T-helper 1 cell treated with Interleukin-12 subunit alpha and Interleukin-12 subunit beta and Interleukin-4 antibody, amounts not matched to agents 30 ng/mL and 1 ng/mL, for 36 hours (primary cell): ENCODE data around the gene SLC35F1. TPM values are rescaled to one million over a fixed set of nuclear protein-coding genes. Genes with fewer than 3 reads are reported as not detected.
"Not testable (repeated sequence)": the region's sequence is repeated elsewhere in the genome, so short reads cannot be mapped to it uniquely, and the experiment has no call there.

Experiments
- intact Hi-C: fragments of 100-400 bp; cut with micrococcal nuclease; formaldehyde crosslinking; loops from one replicate; pipeline ENCODE4 v1.15.1; 2024
- total RNA-seq: library from RNA; stranded (reverse); gene quantifications from 2 replicates; pipeline ENCODE4 v1.2.3, GENCODE V29; 2022

SLC35F1 gene
- total RNA-seq, result not detected in 2 replicates

GRCh38 chr6:117906958-117907600, at the start of gene SLC35F1:
TSS of gene SLC35F1 (plus strand) at chr6:117907264.
- intact Hi-C loops, result no loop called here

DNA sequence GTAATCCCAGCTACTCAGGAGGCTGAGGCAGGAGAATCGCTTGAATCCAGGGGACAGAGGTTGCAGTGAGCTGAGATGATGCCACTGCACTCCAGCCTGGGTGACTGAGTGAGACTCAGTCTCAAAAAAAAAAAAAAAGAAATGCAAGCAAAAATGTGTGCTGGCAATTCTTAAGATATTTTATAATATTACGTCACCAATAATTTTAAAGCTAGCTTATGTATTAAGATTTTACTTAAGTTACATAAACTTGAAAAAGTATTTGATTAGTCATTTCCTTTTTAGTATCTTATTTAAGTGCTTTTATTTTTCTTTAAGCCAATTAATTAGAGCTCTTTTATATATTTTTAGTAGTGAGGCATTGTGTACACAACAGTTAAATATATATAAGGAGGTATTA, 48.5 kb upstream of the SLC35F1 start:
- intact Hi-C loops, result not testable (repeated sequence)

- intact Hi-C loops, result no loop called here
Observed at GRCh38 chr6:117861545-117861944, 45.5 kb upstream of the SLC35F1 start.

- intact Hi-C loops, result no loop called here
Observed at GRCh38 chr6:117866561-117866960, 40.5 kb upstream of the SLC35F1 start.

DNA sequence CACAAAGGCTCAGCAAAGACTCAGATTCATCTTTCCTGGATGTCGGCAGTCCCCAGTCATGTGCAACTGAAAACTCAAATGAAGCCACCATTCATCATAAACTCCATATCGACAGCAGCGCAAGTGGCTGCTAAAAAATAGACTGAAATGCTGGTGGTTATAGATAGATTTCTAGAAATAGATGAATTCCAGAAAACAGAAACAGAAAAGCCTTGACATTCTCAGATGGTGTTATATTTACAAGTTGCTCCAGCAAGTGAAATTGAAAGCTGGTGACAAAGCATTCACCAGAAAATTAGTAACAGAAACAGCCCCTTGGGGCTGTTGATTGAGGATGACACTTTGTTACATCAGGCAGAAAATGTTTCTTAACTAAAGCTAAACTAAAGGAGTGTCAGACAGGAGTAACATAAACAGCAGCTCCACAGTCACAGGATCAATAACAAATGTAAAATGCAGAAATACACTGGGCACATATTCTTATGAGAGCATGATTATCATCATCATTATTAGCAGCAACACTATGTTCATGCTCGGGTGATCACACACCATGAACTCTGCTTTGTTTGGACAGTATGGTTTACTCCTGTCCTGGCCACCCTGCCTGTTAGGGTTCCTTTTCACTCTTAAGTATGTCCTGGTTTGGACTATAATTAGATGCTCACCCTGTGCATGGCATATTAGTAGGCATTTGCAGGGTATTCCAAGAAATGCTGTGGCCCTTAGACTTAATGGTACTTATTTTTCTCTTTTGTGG, 36.4 kb upstream of the SLC35F1 start:
- intact Hi-C loops, result no loop called here

- intact Hi-C loops, result no loop called here
Observed at GRCh38 chr6:117880824-117881223, 26.2 kb upstream of the SLC35F1 start.

- intact Hi-C loops, result no loop called here
Observed at GRCh38 chr6:117890172-117890571, 16.9 kb upstream of the SLC35F1 start.

DNA sequence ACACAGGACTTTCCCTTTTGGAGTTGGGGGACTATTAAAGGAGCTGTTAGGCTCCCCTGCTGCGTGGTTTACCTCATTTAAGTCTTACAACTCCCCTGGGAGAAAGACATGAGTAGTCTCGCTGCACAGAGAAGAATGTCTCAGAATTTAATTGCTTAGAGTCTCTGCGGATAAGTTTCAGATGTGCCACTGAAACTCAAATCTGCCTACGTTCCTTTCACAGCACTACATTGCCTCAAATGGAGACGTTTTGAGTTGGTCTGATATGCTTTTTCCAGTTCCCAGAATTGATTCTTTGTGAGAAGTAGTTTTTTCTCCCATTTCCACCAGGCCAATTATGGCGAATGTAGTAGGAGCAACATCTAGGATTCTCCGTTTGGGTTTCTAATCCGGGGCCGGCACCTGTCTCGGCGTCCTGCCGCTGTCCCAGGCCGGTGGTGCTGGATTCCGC, 532 bp upstream of the SLC35F1 start:
- intact Hi-C loops, result no loop called here

DNA sequence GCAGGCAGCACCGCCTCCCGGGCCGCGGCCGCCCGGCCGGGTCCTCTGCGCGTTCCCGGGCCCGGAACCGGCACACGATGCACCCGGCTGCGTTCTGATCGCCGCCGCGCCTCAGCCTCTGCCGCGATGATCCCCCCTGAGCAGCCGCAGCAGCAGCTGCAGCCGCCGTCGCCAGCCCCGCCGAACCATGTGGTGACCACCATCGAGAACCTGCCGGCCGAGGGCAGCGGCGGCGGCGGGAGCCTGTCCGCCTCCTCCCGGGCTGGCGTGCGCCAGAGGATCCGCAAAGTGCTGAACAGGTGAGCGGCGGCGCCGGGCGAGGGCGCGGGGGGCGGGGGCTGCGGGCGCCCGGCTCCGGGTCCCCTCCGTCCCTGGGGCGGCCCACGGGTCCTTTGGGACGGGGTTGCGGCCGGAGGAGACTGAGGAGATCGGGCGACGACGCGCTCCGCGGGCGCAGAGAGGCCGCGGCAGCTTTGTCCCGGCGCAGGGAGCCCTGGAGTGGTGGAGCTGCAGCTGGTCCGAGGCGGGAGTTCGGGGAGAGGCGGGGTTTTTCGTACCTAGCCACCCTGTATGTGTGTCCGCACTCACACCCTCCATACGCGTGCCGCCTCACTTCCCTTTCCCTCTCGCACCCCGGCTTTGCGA, 659 bp downstream of the SLC35F1 start:
- intact Hi-C loops, result no loop called here

DNA sequence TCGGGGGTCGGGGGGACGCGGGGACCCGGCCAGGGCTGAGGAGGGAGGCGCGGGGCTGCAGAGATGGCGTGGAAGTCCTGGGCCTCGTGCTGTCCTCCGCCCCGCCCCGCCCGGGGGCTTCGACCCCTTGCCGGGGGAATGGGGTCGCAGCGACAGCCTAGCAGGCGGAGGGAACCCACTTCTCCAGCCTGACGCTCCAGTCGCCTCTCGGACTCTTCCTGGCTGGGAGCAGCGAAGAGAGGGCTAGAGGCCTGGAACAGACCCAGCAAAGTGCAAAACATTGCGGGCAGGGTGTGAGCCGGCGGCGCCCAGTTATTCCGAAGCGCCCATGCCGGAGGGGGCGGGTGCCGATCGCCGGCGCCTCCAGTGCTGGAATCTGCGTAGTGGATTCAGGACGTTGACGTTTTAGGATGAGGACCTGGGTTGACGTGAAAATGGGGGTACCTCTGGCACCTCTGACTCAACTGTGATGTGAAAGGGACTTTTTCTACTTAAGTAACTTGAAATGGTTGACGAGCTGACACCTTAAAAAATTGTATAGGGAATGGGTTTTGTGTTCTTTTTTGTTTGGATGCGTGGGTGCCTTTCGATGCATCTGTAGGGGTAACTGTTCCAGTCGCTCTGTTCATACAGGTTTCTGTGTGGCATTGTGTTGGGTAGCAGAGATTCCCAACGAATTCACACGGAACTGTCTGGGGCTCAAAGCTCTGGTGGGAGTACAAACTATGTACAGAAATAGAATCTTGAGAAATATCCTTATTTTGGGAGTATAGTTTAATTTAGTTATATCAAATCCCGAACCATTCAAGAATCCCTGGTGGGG, 1.4 kb downstream of the SLC35F1 start:
- intact Hi-C loops, result no loop called here

- intact Hi-C loops, result no loop called here
Observed at GRCh38 chr6:117909638-117910037, 2.6 kb downstream of the SLC35F1 start.

DNA sequence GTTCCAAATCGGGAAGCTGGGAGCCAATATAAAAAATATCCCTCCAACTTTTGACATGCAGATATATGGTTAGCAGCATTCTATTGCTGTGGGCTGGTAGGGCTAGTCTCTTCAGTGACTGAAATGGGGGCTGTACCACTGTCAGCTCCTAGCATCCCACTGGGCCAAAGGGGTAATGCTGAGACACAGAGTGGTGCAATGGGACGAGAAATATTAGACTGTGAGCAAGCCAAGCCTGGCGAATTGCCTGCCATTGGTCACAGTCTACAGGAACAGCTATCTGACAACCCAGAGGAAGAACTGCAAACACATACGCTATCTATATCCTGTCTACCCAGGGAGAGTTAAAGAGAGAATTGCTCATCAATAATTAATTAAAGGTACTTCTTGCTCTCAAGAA, 3.5 kb downstream of the SLC35F1 start:
- intact Hi-C loops, result no loop called here

DNA sequence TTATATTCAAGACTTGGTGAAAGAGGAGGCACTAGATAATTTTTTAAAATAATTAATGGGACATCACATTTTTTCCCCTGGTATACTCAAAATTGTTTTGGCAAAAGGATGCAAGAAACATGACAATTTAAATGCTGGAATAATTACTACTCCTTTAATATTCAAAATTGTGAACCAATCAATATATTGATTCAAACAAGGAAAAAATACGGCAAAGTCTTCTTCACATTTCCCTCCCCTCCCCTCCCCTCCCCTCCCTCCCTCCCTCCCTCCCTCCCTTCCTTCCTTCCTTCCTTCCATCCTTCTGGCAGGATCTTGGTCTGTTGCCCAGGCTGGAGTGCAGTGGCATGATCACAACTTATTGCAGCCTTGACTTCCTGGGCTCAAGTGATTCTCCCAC, 4.1 kb downstream of the SLC35F1 start:
- intact Hi-C loops, result no loop called here

DNA sequence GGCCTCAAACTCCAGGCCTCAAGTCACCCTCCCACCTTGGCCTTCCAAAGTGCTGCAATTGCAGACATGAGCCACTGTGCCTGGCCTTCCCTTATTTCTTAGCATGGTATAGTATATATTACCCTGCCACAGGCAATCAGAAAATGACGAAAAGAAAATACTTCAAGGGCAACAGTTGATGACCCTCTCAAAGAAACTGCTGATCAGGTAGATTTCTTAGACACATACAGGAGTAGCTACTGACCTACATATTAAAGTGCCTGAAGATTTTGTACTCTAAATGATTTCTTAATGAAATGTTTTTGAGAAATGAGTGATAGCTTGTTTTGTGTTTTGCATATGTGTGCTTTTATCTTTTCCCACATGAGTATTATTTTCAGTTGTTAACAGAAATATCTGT, 4.6 kb downstream of the SLC35F1 start:
- intact Hi-C loops, result no loop called here

DNA sequence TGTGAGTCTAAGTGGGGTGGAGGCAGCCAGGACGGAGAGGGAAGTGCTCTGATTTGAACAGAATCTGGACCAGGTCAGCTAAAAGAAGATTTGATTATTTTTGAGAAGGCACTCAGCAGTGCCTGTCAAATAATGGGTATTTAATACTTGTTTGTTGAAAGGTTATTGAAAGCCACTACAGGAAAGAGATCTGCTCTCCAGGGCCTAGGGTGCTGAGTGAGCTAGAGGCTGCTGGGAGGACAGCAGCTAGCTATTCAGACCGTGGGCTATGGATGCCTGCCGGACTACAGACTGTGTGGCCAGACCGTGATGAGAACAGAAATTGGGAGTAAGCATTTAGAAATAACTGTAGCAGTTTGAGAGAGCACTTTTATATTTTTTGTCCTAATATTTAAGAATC, 8.8 kb downstream of the SLC35F1 start:
- intact Hi-C loops, result no loop called here

DNA sequence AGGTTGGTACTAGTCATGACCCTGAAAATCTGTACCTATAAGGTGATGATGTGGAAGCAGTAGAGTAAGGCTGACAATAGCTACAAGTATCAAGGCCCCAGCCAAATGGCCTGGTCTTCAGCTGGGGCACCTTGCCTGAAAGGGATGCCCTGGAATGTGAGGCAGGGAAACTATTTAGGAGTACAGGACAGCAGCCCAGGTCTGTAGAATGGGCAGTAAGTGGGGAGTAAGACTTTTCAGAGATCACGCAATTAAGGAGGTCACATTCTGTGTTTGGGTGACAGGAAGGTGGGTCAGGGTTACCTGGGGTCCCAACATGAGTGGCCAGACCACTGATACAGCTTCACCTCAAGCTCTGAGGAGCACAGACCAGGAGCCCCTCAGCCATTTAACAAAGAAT, 9.4 kb downstream of the SLC35F1 start:
- intact Hi-C loops, result no loop called here

DNA sequence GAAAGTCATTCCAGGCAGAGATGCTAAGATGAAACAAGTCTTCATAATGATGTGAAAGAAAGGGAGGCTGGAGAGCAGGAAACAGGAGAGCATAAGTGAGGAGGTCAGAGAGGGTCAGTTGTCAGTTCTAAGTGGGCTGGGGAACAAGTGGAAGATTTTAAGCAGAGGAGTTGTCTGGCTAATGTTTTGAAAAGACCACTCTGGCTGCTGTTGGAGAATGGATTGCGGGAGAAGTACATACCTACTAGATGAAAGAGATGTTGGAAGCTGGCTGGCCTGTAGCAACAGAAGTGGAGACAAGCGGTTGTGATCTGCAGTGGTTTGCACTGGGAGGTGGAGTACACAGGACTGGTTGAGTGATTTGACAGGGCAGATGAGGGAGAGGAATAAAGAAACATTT, 10.1 kb downstream of the SLC35F1 start:
- intact Hi-C loops, result no loop called here

DNA sequence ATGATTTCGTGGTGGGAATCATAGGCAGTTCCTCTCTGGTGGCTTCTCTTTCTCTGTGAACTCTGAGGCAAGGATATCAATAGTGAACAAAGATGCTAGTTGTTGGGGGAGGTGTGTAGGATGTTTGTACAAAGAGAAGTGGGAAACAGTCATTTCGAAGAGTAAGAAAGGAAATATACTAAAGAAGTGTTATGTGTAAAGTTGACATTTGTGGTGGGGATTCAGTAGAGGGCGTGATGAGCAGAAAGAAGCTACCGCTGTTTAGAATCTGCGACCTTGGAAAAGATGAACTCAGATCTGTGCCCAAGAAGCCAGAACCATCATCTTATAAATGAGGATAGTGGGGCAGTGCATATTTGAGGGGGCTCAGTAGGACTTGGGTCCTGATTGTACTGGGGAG, 11.4 kb downstream of the SLC35F1 start:
- intact Hi-C loops, result no loop called here

GRCh38 chr6:117919275-117919674, 12.2 kb downstream of the SLC35F1 start:
- intact Hi-C loops, result no loop called here

DNA sequence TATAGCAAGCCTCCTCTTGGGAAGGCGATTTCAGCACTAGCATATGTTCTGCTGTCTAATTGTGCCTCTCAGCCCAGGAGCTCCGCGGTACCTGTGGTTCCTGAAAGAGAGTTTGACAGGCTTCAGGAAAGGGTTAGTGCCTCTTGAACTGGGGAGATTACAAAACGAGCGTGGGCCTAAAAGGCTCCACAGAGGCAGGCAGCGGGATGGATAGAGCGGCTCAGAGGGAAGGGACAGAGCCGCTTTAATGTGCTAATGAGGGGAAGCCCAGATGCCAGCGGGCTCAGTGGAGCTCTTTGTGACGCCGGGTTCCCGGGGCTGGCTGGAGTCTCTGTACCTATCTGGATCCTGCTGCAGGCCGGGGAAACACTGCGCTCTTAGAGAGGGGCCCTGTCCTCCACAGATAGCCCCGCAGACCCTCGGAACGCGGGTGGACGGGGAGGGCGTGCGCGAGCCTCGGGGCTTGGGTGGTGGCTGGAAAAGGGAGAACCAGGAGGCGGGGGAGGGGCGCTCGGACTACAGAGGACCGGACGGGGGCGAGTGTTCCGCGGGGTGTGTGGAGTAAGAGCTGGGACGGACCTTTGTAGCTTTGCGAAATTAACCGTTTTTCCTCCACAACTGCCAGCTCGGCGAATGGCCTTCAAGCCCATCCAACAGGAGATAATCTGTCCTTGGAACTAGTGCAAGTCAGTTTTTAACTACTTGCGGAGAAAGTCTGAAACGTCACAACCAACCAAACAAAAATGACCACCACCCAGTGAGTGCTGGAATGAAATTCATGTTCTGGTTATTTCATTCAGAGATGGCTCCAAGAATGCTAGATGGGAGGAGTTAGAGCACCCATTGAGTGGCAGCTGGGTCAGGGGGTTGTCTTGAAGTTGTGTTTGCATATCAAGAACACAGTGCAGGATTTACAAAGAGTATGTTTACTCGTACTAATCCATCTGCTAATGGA, 13.0 kb downstream of the SLC35F1 start:
- intact Hi-C loops, result no loop called here

- intact Hi-C loops, result no loop called here
Observed at GRCh38 chr6:117924690-117925089, 17.6 kb downstream of the SLC35F1 start.
